ENCODE measurements around the gene COG4. TPM values are rescaled to one million over a fixed set of nuclear protein-coding genes. Genes with fewer than 3 reads are reported as not detected.

The COG4 gene
- total RNA-seq = 10 to 100 TPM; 71.3 to 99.0 (median 75.8) TPM

DNA sequence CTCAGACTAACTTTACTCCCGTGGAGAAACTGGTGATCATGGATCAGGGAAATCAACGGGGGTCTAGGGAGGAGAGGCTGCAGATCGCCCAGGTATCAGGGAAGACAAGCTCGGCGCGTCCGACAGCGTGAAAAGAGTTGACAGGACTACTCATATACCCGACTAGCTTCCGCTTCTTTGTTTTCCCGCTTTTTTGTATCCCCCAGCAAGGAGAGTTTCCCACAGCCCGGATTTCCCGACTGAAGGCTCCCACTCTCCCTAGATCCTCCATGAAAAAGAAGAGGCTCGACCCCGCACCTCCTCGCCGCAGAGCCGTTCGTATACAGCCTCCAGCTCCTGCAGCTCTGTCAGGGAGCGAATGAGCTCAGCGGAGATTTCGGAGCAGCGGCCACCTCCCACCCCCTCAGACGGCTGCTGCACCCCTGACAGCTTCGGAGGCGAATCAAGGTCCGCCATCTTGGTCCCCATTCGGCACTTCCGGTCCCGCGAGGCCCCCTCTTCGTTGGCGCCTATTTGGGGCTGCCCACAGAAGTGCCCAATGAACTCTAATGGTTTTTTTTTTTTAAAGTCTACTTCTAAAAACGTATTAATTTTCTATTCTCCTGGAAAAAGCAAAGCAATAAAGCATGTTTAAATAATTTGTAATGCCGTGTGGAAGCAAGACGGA, at the start of gene COG4:
Gene COG4 (minus strand): TSS at position 479 of the 667 bp plus-strand sequence. CDS start 11 bp downstream, at position 468.
- Histone ChIP-seq H3K27me3 (no peaks in the 10 kb centered on the region), H3K9me3 (no peaks in the 10 kb centered on the region), H3K4me3 (peak within 1 kb of the TSS; percentile 74 to 94 (median 76)), H3K4me1 (peaks cover 0 to 34% (median 9%) of the 10 kb centered on the region in 4 donors), H3K27ac (peak within 1 kb of the TSS; percentile 80 to 92 (median 88)), H3K36me3 (peaks cover 0 to 23% (median 0%) of the 10 kb centered on the region in 3 donors)
- peak; percentile 83 to 95 (median 86) for DNase-seq
- TF ChIP-seq, protein P1, sequence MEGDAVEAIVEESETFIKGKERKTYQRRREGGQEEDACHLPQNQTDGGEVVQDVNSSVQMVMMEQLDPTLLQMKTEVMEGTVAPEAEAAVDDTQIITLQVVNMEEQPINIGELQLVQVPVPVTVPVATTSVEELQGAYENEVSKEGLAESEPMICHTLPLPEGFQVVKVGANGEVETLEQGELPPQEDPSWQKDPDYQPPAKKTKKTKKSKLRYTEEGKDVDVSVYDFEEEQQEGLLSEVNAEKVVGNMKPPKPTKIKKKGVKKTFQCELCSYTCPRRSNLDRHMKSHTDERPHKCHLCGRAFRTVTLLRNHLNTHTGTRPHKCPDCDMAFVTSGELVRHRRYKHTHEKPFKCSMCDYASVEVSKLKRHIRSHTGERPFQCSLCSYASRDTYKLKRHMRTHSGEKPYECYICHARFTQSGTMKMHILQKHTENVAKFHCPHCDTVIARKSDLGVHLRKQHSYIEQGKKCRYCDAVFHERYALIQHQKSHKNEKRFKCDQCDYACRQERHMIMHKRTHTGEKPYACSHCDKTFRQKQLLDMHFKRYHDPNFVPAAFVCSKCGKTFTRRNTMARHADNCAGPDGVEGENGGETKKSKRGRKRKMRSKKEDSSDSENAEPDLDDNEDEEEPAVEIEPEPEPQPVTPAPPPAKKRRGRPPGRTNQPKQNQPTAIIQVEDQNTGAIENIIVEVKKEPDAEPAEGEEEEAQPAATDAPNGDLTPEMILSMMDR (IDR thresholded peaks at IDR 0.05) = no peak
- peak; percentile 35 to 37 for TF ChIP-seq POLR2A (IDR thresholded peaks at IDR 0.05)

DNA sequence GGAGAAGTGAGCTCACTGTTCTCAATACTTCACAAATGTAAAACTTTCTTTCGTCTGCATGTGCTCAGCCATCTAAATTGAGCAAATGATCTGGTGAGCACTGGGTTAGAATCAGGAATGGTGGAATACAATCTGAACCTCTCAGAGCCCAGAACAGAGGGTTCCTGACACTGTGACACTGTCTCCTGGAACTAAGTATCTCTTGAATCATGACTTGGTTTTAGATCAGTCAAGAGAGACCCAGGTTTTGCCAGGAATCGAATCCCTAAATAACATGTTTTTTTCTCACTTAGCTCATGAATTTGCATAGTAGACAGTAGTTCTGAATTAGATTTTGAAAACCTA, 49.5 kb upstream of the COG4 start:
- H3K36me3 ChIP-seq = peaks cover 0 to 62% (median 4%) of the 10 kb centered on the region in 3 donors
- peak in 1 of 3 donors; percentile 21 for DNase-seq
- TF ChIP-seq, protein P1 (IDR thresholded peaks at IDR 0.05) = no peak
- TF ChIP-seq POLR2A (IDR thresholded peaks at IDR 0.05) = no peak
- H3K27ac ChIP-seq = peak overlapping the region in 2 of 4 donors; percentile 40 to 59
- peaks cover 0 to 35% (median 1%) of the 10 kb centered on the region in 4 donors for H3K4me1 ChIP-seq
- no peak overlapping the region for H3K4me3 ChIP-seq
- H3K9me3 ChIP-seq = no peaks in the 10 kb centered on the region
- H3K27me3 ChIP-seq = no peaks in the 10 kb centered on the region

DNA sequence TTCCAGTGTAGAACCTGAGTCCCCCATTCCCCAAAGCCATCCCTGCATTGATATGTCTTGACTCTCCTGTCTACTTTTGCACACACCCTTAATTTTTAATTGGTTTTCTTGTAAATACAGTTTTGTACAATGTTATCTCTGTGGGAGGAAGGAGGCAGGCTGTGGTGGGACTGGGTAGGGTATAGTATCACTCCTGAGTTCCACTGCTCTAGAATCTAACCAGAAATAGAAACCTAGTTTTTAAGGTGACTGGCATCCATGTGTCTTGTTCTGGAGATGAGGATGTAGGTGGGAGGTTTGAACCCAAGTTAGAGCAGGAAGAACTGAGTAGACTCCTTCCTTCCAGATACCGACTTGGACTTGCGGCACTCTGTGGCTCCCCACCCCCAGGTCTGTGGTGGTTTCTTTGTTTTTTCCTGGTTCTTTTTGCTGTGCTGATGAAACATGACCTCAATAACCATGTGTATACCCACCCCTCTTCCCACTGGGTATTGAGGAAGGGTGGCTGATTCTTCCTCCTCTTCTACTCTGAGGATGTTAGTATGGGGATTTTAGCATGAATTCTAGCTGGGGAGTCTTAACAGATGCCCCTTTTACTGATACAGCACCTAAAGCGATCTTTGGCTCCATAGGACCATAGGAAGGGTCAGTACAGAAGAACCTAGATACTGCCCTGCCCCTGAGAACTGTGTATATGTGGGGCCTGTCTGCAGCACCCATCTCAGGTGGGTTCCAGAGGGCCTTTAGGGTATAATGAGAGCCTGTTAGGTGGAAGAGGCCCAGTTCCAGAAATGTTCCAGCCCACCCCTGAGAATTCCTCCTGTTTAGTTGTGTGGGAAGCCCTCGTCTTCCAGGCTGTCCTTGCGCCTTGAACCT, 48.9 kb upstream of the COG4 start:
- H3K27ac ChIP-seq = peak overlapping the region in 2 of 4 donors; percentile 40 to 59
- DNase-seq = no peak
- peaks cover 0 to 35% (median 1%) of the 10 kb centered on the region in 4 donors for H3K4me1 ChIP-seq
- no peak overlapping the region for H3K4me3 ChIP-seq
- H3K9me3 ChIP-seq = no peaks in the 10 kb centered on the region
- H3K27me3 ChIP-seq = no peaks in the 10 kb centered on the region
- no peak for TF ChIP-seq POLR2A (IDR thresholded peaks at IDR 0.05)
- TF ChIP-seq, protein P1 (IDR thresholded peaks at IDR 0.05) = no peak
- H3K36me3 ChIP-seq = peaks cover 0 to 68% (median 4%) of the 10 kb centered on the region in 3 donors

DNA sequence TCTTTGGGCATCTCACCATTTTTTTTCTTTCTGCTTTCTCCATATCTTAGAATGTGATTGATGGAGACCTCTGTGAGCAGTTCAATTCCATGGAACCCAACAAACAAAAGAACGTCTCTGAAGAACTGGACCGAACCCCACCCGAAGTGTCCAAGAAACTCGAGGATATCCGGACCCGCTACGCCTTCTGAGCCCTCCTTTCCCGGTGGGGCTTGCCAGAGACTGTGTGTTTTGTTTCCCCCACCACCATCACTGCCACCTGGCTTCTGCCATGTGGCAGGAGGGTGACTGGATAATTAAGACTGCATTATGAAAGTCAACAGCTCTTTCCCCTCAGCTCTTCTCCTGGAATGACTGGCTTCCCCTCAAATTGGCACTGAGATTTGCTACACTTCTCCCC, 48.3 kb upstream of the COG4 start:
- H3K9me3 ChIP-seq = no peaks in the 10 kb centered on the region
- H3K4me3 ChIP-seq = no peak overlapping the region
- no peak for TF ChIP-seq POLR2A (IDR thresholded peaks at IDR 0.05)
- TF ChIP-seq, protein P1 (IDR thresholded peaks at IDR 0.05) = no peak
- H3K27ac ChIP-seq = peak overlapping the region in 1 of 4 donors; percentile 19
- H3K36me3 ChIP-seq = peaks cover 0 to 75% (median 4%) of the 10 kb centered on the region in 3 donors
- no peaks in the 10 kb centered on the region for H3K27me3 ChIP-seq
- peak in 1 of 3 donors; percentile 24 for DNase-seq
- peaks cover 0 to 29% (median 1%) of the 10 kb centered on the region in 4 donors for H3K4me1 ChIP-seq

DNA sequence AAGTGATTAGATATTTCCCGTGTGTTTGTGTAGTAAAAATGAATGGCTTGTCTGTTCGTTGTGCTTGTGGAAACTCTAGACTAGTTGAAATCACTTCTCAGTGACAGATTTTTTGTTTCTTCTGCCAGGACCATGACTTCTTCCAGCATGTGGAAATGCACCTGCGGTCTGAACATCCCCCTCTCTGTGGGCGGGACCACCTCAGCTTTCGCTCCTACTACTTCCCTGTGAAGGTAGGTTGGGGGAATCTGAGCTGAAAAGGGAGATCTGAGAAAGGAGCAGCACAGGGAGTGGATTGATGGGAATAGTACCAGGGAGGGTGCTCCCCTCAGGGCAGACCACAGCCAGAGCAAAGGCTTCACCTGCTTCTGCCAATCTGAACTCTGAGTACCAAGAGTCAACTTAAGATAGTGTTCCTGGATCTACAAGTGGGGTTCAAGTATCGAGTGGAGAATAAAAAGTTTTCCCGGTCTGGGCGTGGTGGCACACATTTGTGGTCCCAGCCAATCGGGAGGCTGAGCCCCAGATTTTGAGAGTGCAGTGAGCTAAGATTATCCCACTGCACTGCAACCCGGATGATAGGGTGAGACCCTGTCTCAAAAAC, 47.7 kb upstream of the COG4 start:
- DNase-seq = peak in 1 of 3 donors; percentile 17
- H3K4me1 ChIP-seq = peaks cover 0 to 23% (median 0%) of the 10 kb centered on the region in 4 donors
- no peaks in the 10 kb centered on the region for H3K27me3 ChIP-seq
- H3K9me3 ChIP-seq = no peaks in the 10 kb centered on the region
- no peak overlapping the region for H3K27ac ChIP-seq
- no peak overlapping the region for H3K4me3 ChIP-seq
- TF ChIP-seq, protein P1 (IDR thresholded peaks at IDR 0.05) = no peak
- TF ChIP-seq POLR2A (IDR thresholded peaks at IDR 0.05) = no peak
- H3K36me3 ChIP-seq = peaks cover 0 to 80% (median 4%) of the 10 kb centered on the region in 3 donors

Measured in Peyer's patch (tissue), 4 donors.